GM18867 (cell line): ENCODE measurements around the gene TMEM167A.
"Not testable (repeated sequence)": the region's sequence is repeated elsewhere in the genome, so short reads cannot be mapped to it uniquely, and the experiment has no call there.

Experiments
- ATAC-seq: cut with Tn5 transposase; IDR thresholded peaks from one replicate; pipeline ENCODE4 v1.9.1; 2021; ENCODE audit warnings: mild to moderate bottlenecking, moderate library complexity; ENCODE audit not compliant: unreplicated experiment

Gene TMEM167A

GRCh38 chr5:83092619-83093018, 15.4 kb upstream of the TMEM167A start:
- no peak for ATAC-seq

GRCh38 chr5:83090169-83090568, 13.0 kb upstream of the TMEM167A start:
- ATAC-seq, result no peak

- no peak for ATAC-seq
Observed at GRCh38 chr5:83085106-83085505, 7.9 kb upstream of the TMEM167A start.

- no peak for ATAC-seq
Observed at GRCh38 chr5:83084336-83084735, 7.1 kb upstream of the TMEM167A start.

GRCh38 chr5:83082750-83083149, 5.6 kb upstream of the TMEM167A start:
- no peak for ATAC-seq

- peak; percentile 3 for ATAC-seq
Observed at GRCh38 chr5:83077662-83078261, 568 bp upstream of the TMEM167A start.

- ATAC-seq, result no peak
Observed at GRCh38 chr5:83072966-83073365, 4.2 kb downstream of the TMEM167A start.

GRCh38 chr5:83071286-83072051, 5.7 kb downstream of the TMEM167A start:
- ATAC-seq, result no peak

GRCh38 chr5:83069096-83069799, 7.9 kb downstream of the TMEM167A start:
- ATAC-seq, result no peak

- not testable (repeated sequence) for ATAC-seq
Observed at GRCh38 chr5:83067377-83067776, 9.8 kb downstream of the TMEM167A start.

GRCh38 chr5:83066548-83067110, 10.6 kb downstream of the TMEM167A start:
- no peak for ATAC-seq

- ATAC-seq, result no peak
Observed at GRCh38 chr5:83059341-83059740, 17.9 kb downstream of the TMEM167A start.

GRCh38 chr5:83058726-83059125, 18.5 kb downstream of the TMEM167A start:
- ATAC-seq, result no peak

GRCh38 chr5:83055166-83055565, 22.0 kb downstream of the TMEM167A start:
- ATAC-seq, result no peak

GRCh38 chr5:83050723-83051340, 26.4 kb downstream of the TMEM167A start:
- ATAC-seq, result no peak

GRCh38 chr5:83049370-83049885, 27.8 kb downstream of the TMEM167A start:
- no peak for ATAC-seq

- ATAC-seq, result no peak
Observed at GRCh38 chr5:83048811-83049210, 28.4 kb downstream of the TMEM167A start.

- no peak for ATAC-seq
Observed at GRCh38 chr5:83048277-83048676, 28.9 kb downstream of the TMEM167A start.

GRCh38 chr5:83044926-83045325, 32.3 kb downstream of the TMEM167A start:
- ATAC-seq, result no peak

GRCh38 chr5:83042507-83042906, 34.7 kb downstream of the TMEM167A start:
- no peak for ATAC-seq

GRCh38 chr5:83038924-83039323, 38.3 kb downstream of the TMEM167A start:
- no peak for ATAC-seq
